Inferior parietal cortex (tissue), 1 donor: ENCODE data around the gene VSTM4.

Experiments
- DNase-seq: peaks from one replicate; pipeline ENCODE4 v3.0.0-alpha.2; 2016; ENCODE audit errors: extremely low spot score

Gene VSTM4

DNA sequence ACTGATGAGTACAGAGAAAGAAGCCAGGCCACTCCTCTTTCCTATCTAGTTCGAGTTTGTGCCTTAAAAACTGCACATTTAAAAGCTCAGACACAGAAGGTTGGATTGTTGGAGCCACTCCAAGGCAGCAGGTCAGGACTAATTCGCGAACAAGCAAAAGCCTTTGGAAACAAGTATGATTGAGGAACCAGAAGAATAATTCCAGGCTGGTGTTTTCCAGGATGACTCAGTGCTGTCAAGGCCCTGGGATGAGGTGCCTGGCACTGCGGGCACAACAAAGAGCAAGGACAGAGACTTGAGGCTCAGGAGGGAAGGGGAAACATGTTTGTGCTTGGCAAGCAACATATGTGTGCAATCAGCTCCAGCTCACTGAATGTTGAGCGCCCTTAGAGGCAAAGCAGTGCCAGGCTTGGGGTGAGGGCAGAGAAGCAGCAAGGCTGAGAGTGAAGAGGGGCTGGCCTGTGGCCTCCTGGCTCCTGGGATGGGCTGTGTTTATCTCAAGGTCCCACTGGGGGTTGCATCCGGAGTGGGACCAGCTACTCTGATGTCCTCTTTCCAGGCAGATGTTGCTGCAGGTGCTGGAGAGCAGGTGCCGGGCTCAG is 44.1 kb downstream of the VSTM4 start:
- DNase-seq = no peak

DNA sequence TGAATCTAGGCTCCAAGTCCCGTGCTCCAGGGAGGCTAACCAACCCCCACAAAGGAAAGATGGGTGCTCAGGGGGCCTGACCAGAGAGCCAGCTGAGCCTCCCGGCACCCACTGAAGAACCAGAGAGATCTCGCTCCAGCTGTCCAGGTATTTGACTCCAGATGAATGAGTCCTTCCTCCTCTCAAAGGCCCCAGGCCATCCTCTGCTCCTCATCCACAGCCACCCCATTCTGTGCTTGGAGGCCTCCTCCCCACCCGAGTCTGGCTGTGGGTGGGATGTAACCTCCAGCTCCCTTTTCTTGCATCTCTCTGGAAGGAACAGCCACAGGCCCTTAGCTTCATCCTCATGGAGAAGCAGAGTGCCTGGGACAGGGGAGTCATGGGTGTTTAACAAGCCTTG is 44.6 kb downstream of the VSTM4 start:
- DNase-seq = no peak

DNA sequence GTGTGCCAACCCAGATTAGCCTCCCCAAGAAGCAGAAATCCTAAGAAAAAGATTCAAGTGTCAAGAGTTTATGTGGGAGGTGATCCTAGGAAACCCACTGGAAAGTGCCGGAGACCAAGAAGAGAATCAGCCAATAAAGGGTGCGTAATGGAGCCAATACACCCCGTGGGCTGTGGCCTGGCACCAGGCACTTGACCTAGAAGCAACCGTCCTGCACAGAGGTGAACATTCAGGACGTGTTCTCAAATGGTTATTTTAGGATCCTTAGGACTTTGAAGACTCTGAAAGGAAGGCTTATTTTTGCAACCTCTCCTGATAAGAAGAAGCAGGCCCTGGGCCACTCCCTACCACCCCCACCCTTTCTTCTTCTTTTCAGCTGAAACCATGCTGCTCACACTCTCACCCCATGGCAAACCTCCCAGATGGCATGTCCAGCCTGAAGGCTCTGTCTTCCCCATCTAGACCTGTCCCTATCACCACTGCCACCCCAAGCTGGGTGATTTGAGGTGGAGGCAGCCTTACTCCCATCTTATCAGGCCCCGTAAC is 46.6 kb downstream of the VSTM4 start:
- DNase-seq = no peak

DNA sequence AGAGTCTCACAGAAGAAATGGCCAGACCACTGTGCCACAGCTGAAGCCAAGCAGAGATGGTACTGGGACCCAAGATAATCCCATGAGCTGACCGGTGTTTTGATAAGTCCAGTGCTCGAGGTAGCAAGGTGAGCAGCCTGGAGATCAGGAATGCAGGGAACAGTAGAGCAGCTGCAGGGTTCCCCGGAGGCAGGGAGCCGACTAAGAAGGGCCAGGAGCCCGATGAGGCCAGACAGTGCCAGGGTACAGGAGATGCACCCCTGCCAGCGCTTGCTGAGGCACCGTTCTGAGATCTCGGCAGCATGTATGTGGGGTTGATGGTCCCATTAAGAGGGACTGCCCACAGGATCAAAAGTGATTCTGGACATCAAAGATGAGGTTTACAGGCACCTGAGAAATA is 47.1 kb downstream of the VSTM4 start:
- no peak for DNase-seq

DNA sequence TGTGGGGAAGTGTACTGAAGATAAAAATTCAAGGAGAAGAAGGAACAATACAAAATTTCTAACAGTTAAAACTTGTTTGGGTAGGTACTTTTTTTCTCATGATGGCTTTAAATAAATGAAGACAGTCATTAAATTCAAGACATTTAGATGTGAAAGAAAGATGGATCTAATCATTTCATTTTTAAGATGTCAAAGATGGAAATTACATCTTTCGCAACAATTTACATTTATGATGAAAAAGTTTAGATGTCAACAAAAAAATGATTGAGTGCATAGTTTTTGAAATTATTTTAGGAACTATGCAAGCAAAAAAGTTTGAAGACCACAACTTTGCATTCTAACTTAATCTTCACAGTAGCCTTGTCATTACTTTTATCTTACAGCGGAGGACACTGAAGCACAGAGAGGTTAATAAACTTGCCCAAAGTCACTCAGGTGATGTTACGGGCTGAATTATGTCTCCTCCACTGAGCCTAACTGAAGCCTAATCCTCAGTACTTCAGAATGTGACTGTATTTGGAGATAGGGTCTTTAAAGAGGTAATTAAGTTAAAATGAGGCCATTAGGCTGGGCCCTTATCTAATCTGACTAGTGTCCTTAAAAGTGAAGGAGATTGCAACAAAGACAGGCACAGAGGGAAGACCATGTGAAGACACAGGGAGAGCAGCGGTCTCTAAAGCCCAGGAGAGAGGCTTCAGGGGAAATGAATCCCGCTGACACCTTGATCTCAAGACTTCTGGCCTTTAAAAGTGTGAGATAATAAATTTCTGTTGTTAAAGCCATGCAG is 48.2 kb downstream of the VSTM4 start:
- no peak for DNase-seq

DNA sequence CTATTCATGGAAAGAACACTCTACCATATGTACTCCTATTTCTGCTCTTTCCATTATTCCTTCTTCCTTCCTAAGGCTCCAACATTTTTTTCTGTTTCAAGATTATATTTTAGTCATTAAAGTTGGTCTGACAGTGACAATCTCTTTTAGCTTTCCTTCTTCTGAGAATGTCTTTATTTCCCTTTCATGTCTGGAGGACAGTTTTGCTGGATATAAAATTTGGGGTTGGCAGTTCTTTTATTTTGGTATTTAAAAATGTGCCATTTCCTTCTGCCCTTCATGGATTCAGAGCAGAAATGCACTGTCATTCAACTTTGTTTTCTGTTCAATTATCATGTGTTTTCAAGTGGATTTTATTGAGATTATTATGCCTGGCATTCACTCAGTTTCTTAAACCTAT is 53.1 kb downstream of the VSTM4 start:
- no peak for DNase-seq

DNA sequence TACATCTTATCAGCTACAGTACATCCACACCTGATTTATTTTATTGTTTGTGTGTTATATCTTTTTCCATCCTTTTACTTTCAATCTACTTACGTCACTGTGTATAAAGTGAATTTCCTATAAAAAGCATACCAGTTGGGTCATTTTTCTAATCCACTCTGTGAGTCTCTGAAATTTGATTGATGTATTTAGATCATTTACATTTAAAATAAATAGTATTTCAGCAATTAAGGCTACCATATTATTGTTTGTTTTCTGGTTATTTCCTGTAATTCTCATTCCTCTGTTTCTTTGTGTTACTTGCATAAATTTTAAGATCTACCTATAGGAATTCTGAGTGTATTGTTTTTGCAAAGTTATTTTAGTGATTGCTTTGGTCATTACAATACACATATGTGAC is 53.7 kb downstream of the VSTM4 start:
- DNase-seq = no peak

DNA sequence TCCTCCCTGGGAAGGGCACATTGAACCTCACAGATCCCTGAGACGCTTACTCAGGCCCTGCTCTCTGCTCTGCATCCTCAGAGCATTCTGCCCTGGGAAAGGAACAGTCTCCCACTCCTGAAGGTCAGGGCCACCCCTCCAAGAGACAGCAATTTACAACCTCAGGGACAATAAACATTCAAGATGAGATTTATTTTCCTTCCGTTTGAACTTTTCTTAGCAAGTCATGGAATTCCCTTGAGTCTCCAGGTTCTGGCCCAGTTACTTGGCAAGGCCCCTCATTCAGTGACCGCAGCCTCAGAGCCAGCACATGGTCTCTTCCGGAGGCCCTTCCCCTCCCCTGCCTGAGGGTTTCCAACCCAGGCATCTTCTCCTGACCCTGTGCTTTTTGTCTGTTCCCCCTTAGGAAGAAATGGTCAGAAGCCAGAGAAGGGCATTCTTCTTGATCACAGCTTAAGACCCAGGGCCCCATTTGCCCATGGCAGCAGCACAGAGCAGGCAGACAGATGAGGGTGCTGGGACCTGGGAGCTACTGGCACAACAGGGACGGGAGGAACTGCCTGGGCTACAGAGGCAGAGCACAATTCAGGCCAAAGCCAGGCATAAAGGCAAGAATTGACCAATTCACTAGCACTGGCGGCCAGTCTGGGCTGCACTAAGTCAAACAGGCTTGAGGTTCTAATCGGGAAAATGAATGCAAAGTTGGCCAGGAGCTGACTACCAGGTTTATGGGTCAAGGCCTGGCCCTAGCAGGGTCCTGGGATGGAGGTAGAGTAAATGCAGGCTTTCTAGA is 56.7 kb downstream of the VSTM4 start:
- DNase-seq = no peak

DNA sequence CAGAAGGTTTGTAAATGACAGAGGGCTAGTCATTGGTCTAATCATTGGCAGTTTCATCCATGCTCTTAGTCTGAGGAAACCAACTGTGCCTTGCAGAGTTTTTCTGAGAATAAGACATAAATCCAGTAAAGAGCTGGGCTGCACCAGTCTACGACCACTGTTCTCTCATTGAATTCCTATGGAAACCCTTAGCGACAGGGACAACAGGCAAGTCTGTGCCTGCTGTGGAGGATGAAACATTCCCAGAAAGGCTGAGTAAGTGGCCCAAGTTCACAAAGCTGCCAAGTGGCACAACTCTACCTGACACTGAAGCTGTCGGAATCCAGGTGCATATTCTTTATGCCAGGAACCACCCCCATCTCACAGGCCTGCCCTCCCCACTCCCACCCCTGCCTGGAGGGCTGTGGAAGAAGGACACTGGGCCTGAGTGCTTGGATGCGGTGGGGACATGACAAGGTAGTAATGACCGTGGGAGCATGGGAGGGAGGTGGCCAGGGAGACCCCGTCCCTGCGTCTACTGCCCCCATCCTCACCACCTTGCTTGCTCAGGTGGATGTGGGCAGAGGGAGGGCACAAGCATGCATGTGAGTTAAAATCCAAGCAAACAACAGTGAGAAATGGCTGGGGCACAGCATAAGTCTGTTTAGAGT is 58.0 kb downstream of the VSTM4 start:
- DNase-seq = no peak

DNA sequence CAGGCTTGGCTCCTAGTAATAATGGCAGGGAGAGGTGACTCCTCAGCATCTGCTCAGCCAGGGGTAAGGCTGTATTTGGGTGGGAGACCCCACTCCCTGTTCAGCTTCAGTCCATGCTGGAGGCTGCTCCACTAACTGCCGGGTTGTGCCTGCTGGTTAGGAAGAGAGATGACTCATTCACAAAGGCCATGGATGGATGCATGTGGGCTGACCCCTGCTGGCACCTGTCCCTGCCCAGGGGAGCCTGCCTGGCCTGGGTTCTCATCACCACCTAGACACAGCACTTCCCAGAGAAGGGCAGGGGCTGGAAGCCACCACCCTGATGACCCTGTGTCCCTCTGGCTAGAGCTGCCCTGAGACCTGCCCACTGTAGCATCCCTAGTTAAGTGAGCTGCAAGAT is 59.0 kb downstream of the VSTM4 start:
- DNase-seq = no peak

DNA sequence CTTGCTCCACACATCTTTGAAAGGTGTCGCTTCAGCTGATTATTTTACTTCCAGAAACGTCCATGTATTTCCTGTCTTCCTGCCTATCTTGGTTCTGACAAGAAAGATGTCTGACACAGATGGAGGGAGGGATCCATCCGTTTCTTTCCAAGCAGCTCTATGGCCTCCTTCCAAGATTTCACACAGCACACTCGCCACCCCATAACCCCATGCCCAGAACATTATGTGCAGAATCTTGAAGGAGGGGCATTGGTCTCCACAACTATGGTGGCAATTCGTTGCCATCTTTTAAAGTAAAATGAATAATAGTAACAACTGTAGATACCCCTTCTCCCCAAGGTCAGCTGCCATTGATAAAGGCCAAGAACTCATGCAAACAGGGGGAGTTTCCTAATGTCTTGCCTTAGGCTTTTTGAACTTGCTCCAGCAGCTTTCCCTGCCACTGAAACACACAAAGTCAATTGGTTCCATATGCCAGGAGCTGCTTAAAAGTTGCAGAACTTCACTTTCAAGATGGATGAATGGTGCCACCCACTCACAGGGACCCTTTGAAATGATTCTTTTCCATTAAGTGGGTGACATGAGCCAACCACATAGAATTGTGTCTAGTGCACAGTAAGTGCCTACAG is 60.0 kb downstream of the VSTM4 start:
- no peak for DNase-seq

DNA sequence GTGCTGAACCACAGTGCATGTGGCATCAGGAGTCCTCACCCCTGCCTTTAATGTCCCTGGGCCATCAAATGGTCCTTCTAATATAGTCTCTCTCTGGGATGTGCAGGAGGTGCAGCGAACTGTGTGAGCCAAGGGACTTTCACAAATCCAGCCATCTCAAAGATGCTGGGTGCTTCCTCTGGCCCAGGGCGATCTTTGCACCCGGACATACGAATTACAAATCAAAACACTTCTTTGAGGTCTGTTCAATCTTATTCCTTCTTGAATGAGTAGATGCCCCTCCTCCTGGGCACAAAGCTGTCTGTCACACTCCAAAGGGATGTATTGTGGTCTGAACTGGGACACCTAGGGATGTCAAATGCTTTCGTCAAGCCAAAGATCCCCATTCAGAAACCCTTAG is 60.6 kb downstream of the VSTM4 start:
- no peak for DNase-seq

DNA sequence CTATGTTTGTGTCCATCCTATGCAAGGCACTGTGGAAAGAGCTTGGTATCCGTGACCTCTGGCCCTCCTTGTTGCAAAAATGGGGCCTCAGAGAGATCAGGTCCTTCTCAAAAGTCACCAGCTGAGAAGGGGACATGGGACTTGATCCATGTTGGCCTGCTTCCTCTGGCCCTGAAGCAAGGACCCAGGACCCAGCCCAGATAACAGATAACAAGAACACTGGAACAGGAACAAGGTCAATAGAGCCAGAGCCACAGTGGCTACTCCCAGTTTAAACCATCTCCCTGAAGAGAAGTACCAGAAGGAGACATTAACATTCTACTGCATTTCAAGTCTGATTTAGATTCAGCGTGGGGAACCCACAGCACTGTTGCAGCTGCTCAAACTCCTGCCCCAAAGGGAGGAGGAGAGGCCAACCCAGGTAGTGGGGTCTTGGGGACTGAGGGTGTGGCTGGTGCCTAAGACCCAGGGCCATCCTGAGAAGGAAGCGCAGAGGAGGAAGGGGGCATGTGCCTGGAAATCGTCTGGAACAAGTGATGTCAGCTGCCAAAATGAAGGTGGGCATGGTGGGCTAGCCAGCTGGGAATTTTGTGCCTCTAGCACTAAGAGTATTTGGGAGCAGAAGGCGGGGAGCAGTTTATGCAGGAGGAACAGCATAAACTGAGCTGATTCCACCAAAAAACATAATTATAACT is 61.2 kb downstream of the VSTM4 start:
- DNase-seq = no peak

DNA sequence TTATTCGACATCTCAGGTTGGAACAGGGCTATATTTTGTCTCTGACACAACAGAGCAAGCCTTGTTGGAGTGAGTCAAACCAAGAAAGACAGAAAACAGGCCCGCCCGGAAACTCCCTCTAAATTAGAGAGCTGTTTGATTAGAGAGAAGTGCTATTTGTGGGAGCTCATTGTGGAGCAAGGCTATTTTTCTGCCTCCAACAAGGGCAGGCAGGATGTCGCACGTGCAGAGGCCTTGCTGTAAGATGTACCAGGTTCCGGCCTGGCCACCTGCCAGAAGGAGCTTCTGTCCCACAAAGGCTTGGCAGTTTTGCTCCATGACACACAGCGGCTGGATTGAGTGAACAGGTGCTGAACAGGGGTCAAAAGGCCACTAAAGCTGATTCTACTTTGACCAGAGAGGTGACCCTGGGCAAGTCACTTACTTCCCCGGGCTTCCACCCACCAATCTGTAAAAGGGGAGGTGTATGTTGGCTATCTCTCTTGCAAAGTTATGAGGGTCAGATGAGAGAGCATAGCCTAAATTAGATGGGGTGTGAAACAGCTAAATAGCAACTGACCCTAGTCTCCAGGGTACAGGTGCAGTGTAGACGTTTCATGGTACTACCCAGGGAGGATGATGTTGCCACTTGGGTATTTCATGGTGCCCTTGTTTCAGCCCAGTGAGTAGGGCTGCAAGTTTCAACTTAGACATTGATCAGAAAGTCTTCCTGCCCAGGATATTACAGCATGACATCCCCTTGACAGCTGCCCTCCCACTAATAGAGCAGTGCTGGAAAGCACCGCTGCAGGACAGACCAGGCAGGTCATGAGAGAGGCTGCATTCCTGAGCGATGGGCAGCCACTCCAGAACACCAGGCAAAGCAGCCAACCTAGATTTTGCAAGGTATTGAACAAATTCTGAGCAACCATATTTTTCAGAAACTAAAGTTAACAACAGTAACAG is 62.0 kb downstream of the VSTM4 start:
- DNase-seq = no peak

DNA sequence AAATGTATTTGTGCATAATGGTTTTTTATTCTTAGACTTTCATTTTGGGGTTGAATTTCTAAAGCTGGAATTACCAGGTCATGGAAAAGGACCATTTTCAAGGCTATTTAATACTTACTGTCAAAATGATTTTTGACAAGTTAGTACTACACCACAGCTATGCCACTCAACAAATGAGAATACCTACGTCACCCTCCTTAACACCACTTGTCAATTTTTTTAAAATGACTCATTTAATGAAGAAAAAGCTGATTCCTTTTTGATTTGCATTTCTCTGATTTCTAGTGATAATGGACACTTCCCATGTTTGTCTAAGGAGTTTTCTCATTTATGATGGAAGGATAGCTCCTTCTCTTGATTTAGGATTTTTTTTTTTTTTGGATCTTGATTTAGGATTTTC is 63.3 kb downstream of the VSTM4 start:
- no peak for DNase-seq

DNA sequence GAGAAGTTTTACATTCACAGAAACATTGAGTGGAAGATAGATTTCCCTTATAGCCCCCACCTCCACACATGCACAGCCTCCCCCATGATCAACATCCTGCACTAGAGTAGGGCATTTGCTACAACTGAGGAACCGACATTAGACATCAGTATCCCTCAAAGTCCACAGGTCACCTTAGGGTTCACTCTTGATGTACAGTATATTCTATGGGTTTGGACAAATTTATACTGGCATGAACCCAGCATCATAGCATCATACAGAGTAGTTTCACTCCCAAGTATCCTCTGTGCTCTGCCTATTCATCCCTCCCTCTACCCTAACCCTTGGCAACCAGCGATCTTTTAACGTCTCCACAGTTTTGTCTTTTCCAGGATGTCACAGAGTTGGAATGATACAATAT is 64.4 kb downstream of the VSTM4 start:
- DNase-seq = no peak

DNA sequence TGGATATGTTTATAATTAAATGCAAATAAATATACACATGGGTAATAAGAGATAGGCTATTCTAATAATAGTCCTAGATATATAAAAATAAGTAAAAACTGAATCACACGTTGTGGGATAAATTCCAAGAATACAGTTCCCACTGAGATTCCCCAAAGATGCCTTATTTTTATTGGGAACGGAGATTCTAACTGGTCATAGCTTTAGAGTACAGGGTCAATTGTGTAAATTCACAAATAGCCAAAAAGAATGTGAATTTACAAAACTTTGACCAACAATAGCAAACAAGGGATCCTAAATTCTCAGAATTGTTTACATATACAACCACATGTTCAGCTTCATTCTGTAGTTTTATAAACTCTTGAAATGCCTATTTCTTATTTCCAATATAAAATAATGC is 65.0 kb downstream of the VSTM4 start:
- no peak for DNase-seq

DNA sequence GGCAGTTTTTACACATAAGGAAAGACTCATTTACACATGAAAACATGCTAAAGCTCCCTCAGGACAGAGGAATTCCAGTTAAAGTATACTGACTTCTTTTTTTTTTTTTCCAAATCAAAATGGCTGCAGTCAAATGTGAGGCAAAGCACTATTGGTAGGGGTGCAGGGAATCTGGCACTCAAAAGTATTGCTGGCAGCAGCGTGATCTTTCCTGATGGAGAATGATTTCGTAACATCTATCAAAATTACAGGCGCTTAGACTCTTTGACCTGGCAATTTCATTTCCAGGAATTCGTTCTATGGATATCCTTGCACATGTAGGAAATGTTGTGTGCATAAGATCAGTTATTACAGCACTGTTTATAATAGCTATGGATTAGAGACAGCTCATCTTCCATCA is 65.7 kb downstream of the VSTM4 start:
- DNase-seq = no peak

DNA sequence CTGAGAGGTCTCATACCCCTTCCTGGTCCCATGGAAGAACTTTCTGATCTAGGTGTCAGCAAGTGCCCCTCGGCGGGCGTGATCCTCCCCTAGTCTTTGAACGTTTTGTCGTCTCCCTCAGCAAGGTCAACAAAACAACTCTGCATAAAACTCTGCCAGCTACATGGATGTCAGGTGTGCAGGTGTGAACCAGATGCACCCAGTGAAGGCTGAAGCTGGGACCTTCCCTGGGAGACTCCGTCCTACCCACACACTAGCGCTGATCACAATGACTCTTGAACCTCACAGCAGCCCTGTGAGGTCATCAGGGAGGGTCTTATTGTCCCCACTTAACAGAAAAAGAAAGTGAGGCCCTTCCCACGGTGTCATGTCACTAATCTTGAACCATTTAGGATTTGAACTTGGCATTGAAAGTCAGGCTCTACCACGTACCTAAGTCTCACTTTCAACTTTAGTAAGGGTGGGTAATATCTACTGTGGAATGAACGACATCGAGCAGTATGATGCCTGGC is 68.1 kb downstream of the VSTM4 start:
- DNase-seq = no peak
